Measurements from ENCODE around the gene KERA. TPM values are rescaled to one million over a fixed set of nuclear protein-coding genes. Genes with fewer than 3 reads are reported as not detected.

Gene KERA
- total RNA-seq, 1 experiment from 2014 or later = not detected

DNA sequence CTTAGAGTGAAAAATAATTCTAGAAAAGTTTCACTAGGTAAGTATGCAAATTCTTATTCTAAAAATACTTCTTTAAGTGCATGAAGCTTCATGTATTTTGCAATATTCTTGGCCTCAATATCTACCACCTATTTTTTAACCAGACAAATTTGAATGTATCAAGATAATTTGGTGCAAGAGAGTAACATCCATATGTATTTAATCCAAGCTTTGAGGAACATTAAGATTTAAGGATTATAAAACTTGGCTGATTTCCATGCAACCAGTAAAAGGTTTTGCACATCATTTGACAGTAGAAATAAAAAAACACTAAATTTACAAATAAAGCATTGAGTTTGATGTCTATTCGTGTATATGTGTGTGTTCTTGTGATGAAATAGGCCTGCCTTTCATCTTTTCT lies 45.8 kb upstream of the KERA start:
- Histone ChIP-seq H2BK120ac (ENCODE audit: low read depth, low read length, poor library complexity, severe bottlenecking) (no peak overlapping the region), H3T11ph (ENCODE audit: low read length) (no peak overlapping the region), H3K23me2 (ENCODE audit: insufficient read length, low read depth, low read length, poor library complexity, severe bottlenecking) (no peaks in the 10 kb centered on the region), H3K79me1 (ENCODE audit: insufficient read depth, low read depth, low read length, poor library complexity, severe bottlenecking) (no peaks in the 10 kb centered on the region), H3K56ac (ENCODE audit: insufficient read length, low read depth, low read length) (no peak overlapping the region), H2BK15ac (ENCODE audit: low read depth, low read length) (no peak overlapping the region), H2AK5ac (ENCODE audit: insufficient read length, low read length) (no peak overlapping the region), H3K14ac (ENCODE audit: insufficient read depth, low read length) (no peak overlapping the region), H3K18ac (ENCODE audit: insufficient read length, low read depth, low read length) (no peak overlapping the region), H3K79me2 (ENCODE audit: insufficient read depth, low read length) (no peaks in the 10 kb centered on the region), H3K4ac (ENCODE audit: low read depth, low read length) (no peak overlapping the region), H3K4me1 (ENCODE audit: insufficient read depth, low read length) (no peaks in the 10 kb centered on the region), H4K8ac (replicated peaks; ENCODE audit: insufficient read length, low read depth, low read length) (no peak overlapping the region), H3K23ac (ENCODE audit: insufficient read length, low read depth, low read length) (no peak overlapping the region), H4K91ac (ENCODE audit: insufficient read length, low read depth, low read length) (no peak overlapping the region), H3K4me2 (ENCODE audit: insufficient read depth, insufficient read length, low read length) (no peak overlapping the region), H4K20me1 (ENCODE audit: control insufficient read depth, insufficient read depth, insufficient read length) (no peaks in the 10 kb centered on the region), H2BK20ac (ENCODE audit: low read depth, low read length, poor library complexity, severe bottlenecking) (no peak overlapping the region), H4K5ac (ENCODE audit: insufficient read length, low read depth, low read length) (no peak overlapping the region), H3K27ac (ENCODE audit: insufficient read length, low read depth, low read length) (no peak overlapping the region), H2AFZ (ENCODE audit: low read length) (no peak overlapping the region), H3K9me3 (ENCODE audit: control insufficient read depth, low read depth, low read length) (no peaks in the 10 kb centered on the region), H3K27me3 (ENCODE audit: insufficient read depth, low read length) (no peaks in the 10 kb centered on the region), H2BK5ac (ENCODE audit: insufficient read length, low read length) (no peak overlapping the region), H2BK12ac (ENCODE audit: insufficient read length, low read depth, low read length) (no peak overlapping the region), H3K9ac (ENCODE audit: extremely low read depth, insufficient read length, low read length) (no peak overlapping the region)
- DNase-seq = no peak
- peaks cover 2% of the 10 kb centered on the region; the same call in 1 of the 2 replicates for H3K27me3 Mint-ChIP-seq (ENCODE audit: low read depth)
- H3K9me3 Mint-ChIP-seq = no peaks in the 10 kb centered on the region; a peak in 1 of 5 replicates
- H3K4me1 Mint-ChIP-seq = peaks cover 0 to 4% of the 10 kb centered on the region in 2 experiments; a peak in 1 of 4 replicates
- H3K4me3 Mint-ChIP-seq = no peak overlapping the region
- WGBS (ENCODE audit: extremely low coverage, insufficient read length, low lambda C conversion rate) = no CpG with 5 or more reads among the region's 1 CpG
- H3K36me3 Mint-ChIP-seq (ENCODE audit: insufficient read depth in 1 of 3, low read depth in 3 of 3) = no peaks in the 10 kb centered on the region
- no peak overlapping the region for H3K27ac Mint-ChIP-seq
- TF ChIP-seq, protein P1, sequence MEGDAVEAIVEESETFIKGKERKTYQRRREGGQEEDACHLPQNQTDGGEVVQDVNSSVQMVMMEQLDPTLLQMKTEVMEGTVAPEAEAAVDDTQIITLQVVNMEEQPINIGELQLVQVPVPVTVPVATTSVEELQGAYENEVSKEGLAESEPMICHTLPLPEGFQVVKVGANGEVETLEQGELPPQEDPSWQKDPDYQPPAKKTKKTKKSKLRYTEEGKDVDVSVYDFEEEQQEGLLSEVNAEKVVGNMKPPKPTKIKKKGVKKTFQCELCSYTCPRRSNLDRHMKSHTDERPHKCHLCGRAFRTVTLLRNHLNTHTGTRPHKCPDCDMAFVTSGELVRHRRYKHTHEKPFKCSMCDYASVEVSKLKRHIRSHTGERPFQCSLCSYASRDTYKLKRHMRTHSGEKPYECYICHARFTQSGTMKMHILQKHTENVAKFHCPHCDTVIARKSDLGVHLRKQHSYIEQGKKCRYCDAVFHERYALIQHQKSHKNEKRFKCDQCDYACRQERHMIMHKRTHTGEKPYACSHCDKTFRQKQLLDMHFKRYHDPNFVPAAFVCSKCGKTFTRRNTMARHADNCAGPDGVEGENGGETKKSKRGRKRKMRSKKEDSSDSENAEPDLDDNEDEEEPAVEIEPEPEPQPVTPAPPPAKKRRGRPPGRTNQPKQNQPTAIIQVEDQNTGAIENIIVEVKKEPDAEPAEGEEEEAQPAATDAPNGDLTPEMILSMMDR (conservative IDR thresholded peaks at IDR 0.05) = no peak

Measured in H9 (cell line).